Thoracic aorta (tissue), 2 donors: ENCODE data around the gene CENPT. TPM values are rescaled to one million over a fixed set of nuclear protein-coding genes. Genes with fewer than 3 reads are reported as not detected.

ENCODE experiments used
- ATAC-seq: fragments of 150-250 bp; one replicate; pipeline ENCODE4 v1.8.0; 2017; ENCODE audit warnings: low read depth; ENCODE audit not compliant: insufficient number of reproducible peaks, low FRiP score
- DNase-seq: peaks from one replicate; pipeline ENCODE4 v3.0.0-alpha.2; 2020; ENCODE audit warnings: low spot score
- H3K27ac ChIP-seq, 2 donors: fragments of 200-600 bp; sonication (generic); 1 replicate in 1 of 2; 2 replicates in 1 of 2; pipeline ENCODE4 v1.5.1; 2016; ENCODE audit warnings: mild to moderate bottlenecking in 2 of 2, moderate library complexity in 2 of 2
- H3K27me3 ChIP-seq: fragments of 200-600 bp; sonication (generic); replicated peaks from 2 replicates; pipeline ENCODE4 v1.6.0; 2016; ENCODE audit warnings: mild to moderate bottlenecking; ENCODE audit not compliant: insufficient read depth
- H3K36me3 ChIP-seq: fragments of 200-600 bp; sonication (generic); one replicate; pipeline ENCODE4 v1.5.1; 2016
- H3K4me1 ChIP-seq, 2 donors: fragments of 200-600 bp; sonication (generic); 1 replicate in 1 of 2; 2 replicates in 1 of 2; pipeline versions ENCODE4 v1.5.1 to v1.6.0; 2016; ENCODE audit warnings: low read depth in 2 of 2, mild to moderate bottlenecking in 1 of 2; ENCODE audit not compliant: control insufficient read depth in 1 of 2
- H3K4me3 ChIP-seq: fragments of 200-600 bp; sonication (generic); 2 replicates; pipeline ENCODE4 v1.5.1; 2016; ENCODE audit warnings: mild to moderate bottlenecking
- H3K9me3 ChIP-seq: fragments of 200-600 bp; sonication (generic); 2 replicates; pipeline ENCODE4 v1.5.1; 2016
- CTCF ChIP-seq: fragments of 200-600 bp; sonication (generic); IDR thresholded peaks from one replicate; pipeline ENCODE4 v1.5.1; 2019; ENCODE audit warnings: antibody characterized with exemption
- total RNA-seq, 2 donors: library from RNA; depleted of rRNA; stranded (reverse); fragments of >200 nt; gene quantifications; one replicate each; pipeline versions ENCODE4 v1.1.0 to v1.2.3, GENCODE V29; 2016

Gene CENPT
- total RNA-seq, 2 donors from 2014 or later = 59.6 to 70.9 TPM

- Histone ChIP-seq H3K36me3 (peaks cover 59% of the 10 kb centered on the region), H3K9me3 (no peaks in the 10 kb centered on the region), H3K4me1 (peaks cover 22 to 27% of the 10 kb centered on the region in 2 donors), H3K27ac (no peak overlapping the region), H3K27me3 (no peaks in the 10 kb centered on the region), H3K4me3 (no peak overlapping the region)
- no peak for TF ChIP-seq CTCF
- no peak for DNase-seq
- no peak for ATAC-seq
Observed at GRCh38 chr16:67877064-67877463, 29.6 kb upstream of the CENPT start.

GRCh38 chr16:67874372-67874771 is 26.9 kb upstream of the CENPT start:
- Histone ChIP-seq H3K27me3 (no peaks in the 10 kb centered on the region), H3K4me1 (peaks cover 25 to 35% of the 10 kb centered on the region in 2 donors), H3K27ac (no peak overlapping the region), H3K36me3 (peaks cover 43% of the 10 kb centered on the region), H3K4me3 (peak overlapping the region; percentile 95), H3K9me3 (no peaks in the 10 kb centered on the region)
- no peak for ATAC-seq
- no peak for TF ChIP-seq CTCF
- DNase-seq = no peak

DNA sequence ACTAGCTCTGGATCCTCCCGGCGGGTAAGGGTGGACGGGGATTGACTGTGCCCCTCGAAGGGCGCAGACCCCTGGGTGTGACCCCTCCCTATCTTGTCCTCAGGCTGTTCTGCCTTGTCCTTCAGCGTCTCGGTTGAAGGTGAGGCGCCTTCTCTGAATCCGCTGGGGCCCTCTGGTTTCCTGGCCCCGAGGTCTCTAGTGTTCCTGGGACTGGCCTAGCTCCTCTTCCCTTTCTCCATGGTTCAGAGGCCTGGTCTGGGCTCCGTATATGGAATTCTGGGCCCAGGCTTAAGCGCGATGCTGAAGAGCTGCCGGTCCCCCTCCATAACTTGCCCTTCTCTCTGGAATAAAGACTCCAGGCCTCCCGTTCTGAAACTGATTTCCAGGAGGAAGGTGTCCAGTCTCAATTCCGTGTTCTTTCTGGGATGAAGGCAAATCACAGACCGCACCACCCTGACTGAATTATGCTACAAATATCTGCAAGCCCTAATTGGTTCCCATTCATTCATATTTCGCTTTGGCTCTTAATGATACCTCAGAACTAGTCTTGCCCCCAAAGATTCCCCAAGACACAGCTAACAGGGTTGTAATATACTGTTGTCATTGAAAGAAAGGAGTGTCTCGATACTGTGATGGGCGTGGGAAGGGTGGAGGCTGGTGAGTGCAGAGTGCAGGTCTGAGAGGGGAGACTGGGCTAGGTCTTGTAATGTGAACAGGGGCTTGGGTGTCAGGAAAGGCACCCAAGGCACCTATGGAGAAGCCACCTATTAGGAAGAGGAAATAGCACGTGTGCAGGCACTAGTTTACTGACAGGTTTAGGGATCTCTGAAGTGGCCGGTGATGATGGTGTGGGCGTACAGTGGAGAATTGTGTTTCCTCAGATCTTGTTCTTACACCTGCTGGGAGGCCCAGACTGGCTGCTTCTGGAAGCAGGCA is 26.2 kb upstream of the CENPT start:
- TF ChIP-seq CTCF = no peak
- Histone ChIP-seq H3K27ac (peak overlapping the region; percentile 69 to 79), H3K4me1 (peaks cover 30 to 42% of the 10 kb centered on the region in 2 donors), H3K4me3 (peak overlapping the region; percentile 95), H3K27me3 (no peaks in the 10 kb centered on the region), H3K36me3 (peaks cover 38% of the 10 kb centered on the region), H3K9me3 (no peaks in the 10 kb centered on the region)
- no peak for DNase-seq
- ATAC-seq = no peak

DNA sequence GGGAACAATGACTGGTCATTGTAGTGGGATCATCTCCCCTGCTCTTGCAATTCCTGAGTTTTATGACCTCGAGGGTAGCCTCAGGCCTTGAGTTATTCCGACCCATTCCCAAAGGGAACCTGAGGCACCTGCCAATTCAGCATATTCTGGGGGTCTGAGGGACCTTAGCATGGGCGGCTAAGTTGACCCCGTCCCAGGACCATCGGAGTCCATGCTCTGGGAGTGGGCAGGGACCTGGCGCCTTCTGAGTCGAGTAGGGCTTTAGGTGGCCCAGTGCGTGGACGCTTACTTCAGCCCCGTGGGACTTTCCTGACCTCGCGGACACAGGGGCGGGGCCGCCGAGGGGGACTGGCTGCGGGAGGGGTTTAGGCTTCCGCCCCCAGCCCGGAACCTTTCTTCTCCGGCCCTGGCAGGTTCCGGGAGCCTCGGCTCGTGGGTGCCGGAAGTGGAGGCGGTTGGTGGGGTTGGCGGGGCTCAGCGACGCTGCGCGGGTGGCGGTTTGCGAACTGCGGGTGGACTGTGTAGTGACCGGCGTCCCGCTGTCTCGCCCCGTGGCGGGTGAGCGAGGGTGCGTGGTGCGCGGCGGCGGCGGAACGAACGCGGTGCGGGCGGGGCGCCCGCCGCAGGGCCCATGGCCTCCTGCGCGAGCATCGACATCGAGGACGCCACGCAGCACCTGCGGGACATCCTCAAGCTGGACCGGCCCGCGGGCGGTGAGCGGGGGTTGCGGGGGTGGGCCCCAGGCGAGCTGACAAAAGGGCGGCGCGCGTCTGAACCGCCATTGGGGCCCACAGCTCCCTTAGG is 25.3 kb upstream of the CENPT start, which contains the start of gene EDC4:
Gene EDC4 (plus strand): TSS at position 422 of the 804 bp plus-strand sequence. CDS start 210 bp downstream, at position 632.
- H3K9me3 ChIP-seq = no peaks in the 10 kb centered on the region
- H3K27me3 ChIP-seq = no peaks in the 10 kb centered on the region
- H3K4me1 ChIP-seq = peaks cover 31 to 46% of the 10 kb centered on the region in 2 donors
- H3K36me3 ChIP-seq = peaks cover 29% of the 10 kb centered on the region
- ATAC-seq = peak; percentile 48
- TF ChIP-seq CTCF = no peak
- H3K27ac ChIP-seq = peak within 1 kb of the TSS; percentile 71 to 79
- H3K4me3 ChIP-seq = peak within 1 kb of the TSS; percentile 95
- peak; percentile 68 for DNase-seq

- Histone ChIP-seq H3K27me3 (no peaks in the 10 kb centered on the region), H3K9me3 (no peaks in the 10 kb centered on the region), H3K27ac (peak overlapping the region; percentile 71 to 79), H3K36me3 (peaks cover 23% of the 10 kb centered on the region), H3K4me3 (peak overlapping the region; percentile 95), H3K4me1 (peaks cover 31 to 46% of the 10 kb centered on the region in 2 donors)
- no peak for DNase-seq
- TF ChIP-seq CTCF = no peak
- ATAC-seq = no peak
Observed at GRCh38 chr16:67872131-67872630, 24.7 kb upstream of the CENPT start.
